Uterus (tissue), 4 donors: ENCODE measurements around the gene FOLR3. TPM values are rescaled to one million over a fixed set of nuclear protein-coding genes. Genes with fewer than 3 reads are reported as not detected.

Experiments used
- DNase-seq, 2 donors: peaks; one replicate each; pipeline ENCODE4 v3.0.0-alpha.2; 2019 to 2020
- H3K27ac ChIP-seq, 2 donors: fragments of 200-600 bp; sonication (generic); 1 replicate in 1 of 2; 2 replicates in 1 of 2; pipeline ENCODE4 v1.5.1; 2016 to 2018
- H3K27me3 ChIP-seq, 2 donors: fragments of 200-600 bp; sonication (generic); one replicate each; pipeline ENCODE4 v1.5.1; 2018 to 2019; ENCODE audit warnings: control low read depth in 1 of 2
- H3K36me3 ChIP-seq, 2 donors: fragments of 200-600 bp; sonication (generic); one replicate each; pipeline ENCODE4 v1.5.1; 2019; ENCODE audit warnings: control low read depth in 1 of 2
- H3K4me1 ChIP-seq, 2 donors: fragments of 200-600 bp; sonication (generic); one replicate each; pipeline ENCODE4 v1.5.1; 2018 to 2019; ENCODE audit warnings: control low read depth in 1 of 2
- H3K4me3 ChIP-seq, 2 donors: fragments of 200-600 bp; sonication (generic); 1 replicate in 1 of 2; 2 replicates in 1 of 2; pipeline ENCODE4 v1.5.1; 2018 to 2019; ENCODE audit warnings: mild to moderate bottlenecking in 1 of 2
- H3K9me3 ChIP-seq, 2 donors: fragments of 200-600 bp; sonication (generic); one replicate each; pipeline ENCODE4 v1.5.1; 2019; ENCODE audit warnings: control low read depth in 1 of 2
- CTCF ChIP-seq, 4 experiments: fragments of 200-600 bp in 2 of 4; fragments of 450-650 bp in 2 of 4; sonication (generic) in 2 of 4; IDR thresholded peaks; one replicate each; pipeline ENCODE4 v1.5.1; 2016 to 2019; ENCODE audit warnings: antibody characterized with exemption in 4 of 4, mild to moderate bottlenecking in 2 of 4, moderate library complexity in 1 of 4
- POLR2A ChIP-seq, 2 donors: fragments of 450-650 bp; IDR thresholded peaks; one replicate each; pipeline ENCODE4 v1.6.1; 2016; ENCODE audit warnings: antibody characterized with exemption in 2 of 2, mild to moderate bottlenecking in 1 of 2, moderate library complexity in 1 of 2
- intact Hi-C: fragments of 100-400 bp; cut with DNase I; formaldehyde crosslinking; loops from one replicate; pipeline ENCODE4 v1.15.1; 2023; ENCODE audit warnings: low total_unique reads
- total RNA-seq, 4 donors: library from RNA; depleted of rRNA in 3 of 4; stranded (reverse); fragments of >200 nt in 3 of 4; gene quantifications; one replicate each; pipeline versions ENCODE4 v1.1.0 to v1.2.4, GENCODE V29; 2014 to 2023
- donor health status: DM: yes; HTN: yes; CAD: no.

FOLR3 gene
- total RNA-seq, 4 donors from 2014 or later, result not detected

GRCh38 chr11:72123117-72123653 lies 12.3 kb upstream of the FOLR3 start:
- Histone ChIP-seq H3K4me3 (no peak overlapping the region), H3K27me3 (no peaks in the 10 kb centered on the region), H3K4me1 (no peaks in the 10 kb centered on the region), H3K9me3 (no peaks in the 10 kb centered on the region), H3K27ac (no peak overlapping the region), H3K36me3 (no peaks in the 10 kb centered on the region)
- TF ChIP-seq POLR2A (IDR thresholded peaks at IDR 0.05) (no peak), CTCF (IDR thresholded peaks at IDR 0.05) (no peak)
- intact Hi-C loops, result no loop called here
- DNase-seq, result no peak

GRCh38 chr11:72124046-72124445 lies 11.5 kb upstream of the FOLR3 start:
- H3K27me3 ChIP-seq, result no peaks in the 10 kb centered on the region
- intact Hi-C loops, result no loop called here
- DNase-seq, result no peak
- TF ChIP-seq POLR2A (IDR thresholded peaks at IDR 0.05) (no peak), CTCF (IDR thresholded peaks at IDR 0.05) (no peak)
- no peak overlapping the region for H3K27ac ChIP-seq
- H3K4me3 ChIP-seq, result no peak overlapping the region
- H3K9me3 ChIP-seq, result no peaks in the 10 kb centered on the region
- no peaks in the 10 kb centered on the region for H3K4me1 ChIP-seq
- H3K36me3 ChIP-seq, result no peaks in the 10 kb centered on the region

- DNase-seq, result no peak
- intact Hi-C loops, result no loop called here
- H3K27me3 ChIP-seq, result no peaks in the 10 kb centered on the region
These were observed 9.6 kb upstream of the FOLR3 start for GRCh38 chr11:72125956-72126355.

GRCh38 chr11:72127923-72128322 lies 7.6 kb upstream of the FOLR3 start:
- Histone ChIP-seq H3K27ac (no peak overlapping the region), H3K4me1 (no peaks in the 10 kb centered on the region), H3K9me3 (no peaks in the 10 kb centered on the region), H3K4me3 (no peak overlapping the region), H3K27me3 (no peaks in the 10 kb centered on the region), H3K36me3 (no peaks in the 10 kb centered on the region)
- intact Hi-C loops, result no loop called here
- no peak for DNase-seq
- TF ChIP-seq CTCF (IDR thresholded peaks at IDR 0.05), result no peak
- no peak for TF ChIP-seq POLR2A (IDR thresholded peaks at IDR 0.05)

More at GRCh38 chr11:72125956-72126355, 9.6 kb upstream of the FOLR3 start:
- TF ChIP-seq POLR2A (IDR thresholded peaks at IDR 0.05) (no peak), CTCF (IDR thresholded peaks at IDR 0.05) (no peak)
- H3K4me3 ChIP-seq, result no peak overlapping the region
- no peaks in the 10 kb centered on the region for H3K9me3 ChIP-seq
- H3K4me1 ChIP-seq, result no peaks in the 10 kb centered on the region
- no peak overlapping the region for H3K27ac ChIP-seq
- H3K36me3 ChIP-seq, result no peaks in the 10 kb centered on the region

GRCh38 chr11:72129381-72129780 lies 6.1 kb upstream of the FOLR3 start:
- no peak for DNase-seq
- Histone ChIP-seq H3K9me3 (no peaks in the 10 kb centered on the region), H3K27ac (no peak overlapping the region), H3K36me3 (no peaks in the 10 kb centered on the region), H3K27me3 (no peaks in the 10 kb centered on the region), H3K4me1 (no peaks in the 10 kb centered on the region), H3K4me3 (no peak overlapping the region)
- TF ChIP-seq POLR2A (IDR thresholded peaks at IDR 0.05) (no peak), CTCF (IDR thresholded peaks at IDR 0.05) (no peak)
- intact Hi-C loops, result no loop called here
